ENCODE data around the gene MDC1. TPM values are rescaled to one million over a fixed set of nuclear protein-coding genes. Genes with fewer than 3 reads are reported as not detected.

MDC1 gene
- total and polyA plus RNA-seq, 2 of the 13 experiments (the other 11 are each of a cell fraction or from before 2014, with no cell fraction given), result 8.4 to 14.0 TPM

DNA sequence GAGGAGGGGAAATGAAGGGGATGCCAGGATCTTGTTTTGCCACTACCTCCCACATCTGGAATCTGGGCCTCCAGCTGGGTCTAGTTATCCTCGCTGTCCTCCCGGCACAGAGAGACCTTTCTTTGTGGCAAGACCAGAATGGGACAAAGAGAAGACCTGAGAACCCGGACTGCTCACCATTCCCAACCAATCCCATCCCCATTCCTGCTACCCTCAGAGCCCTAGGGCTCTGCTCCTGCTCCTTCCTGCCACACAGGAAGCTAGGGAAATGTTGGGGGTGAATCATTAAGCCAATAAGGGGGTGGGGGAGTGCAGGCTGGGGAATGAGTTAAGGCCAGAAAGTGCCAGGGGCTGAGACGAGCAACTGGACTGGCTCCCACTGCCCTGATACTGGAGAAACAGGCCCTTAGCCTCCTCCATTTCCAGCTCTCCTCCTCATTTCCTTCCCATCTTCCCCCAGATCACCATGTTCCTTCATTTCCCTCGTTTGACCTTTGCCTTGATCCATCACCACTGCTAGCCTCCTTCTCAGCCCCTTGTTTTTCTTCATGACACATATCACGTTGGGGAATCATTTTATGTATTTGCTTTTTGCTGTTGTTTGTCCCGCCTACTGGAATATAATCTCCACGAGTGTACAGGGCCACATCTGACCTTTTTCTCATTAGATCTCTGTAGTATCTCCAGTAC lies 31.9 kb upstream of the MDC1 start (continued):
- no peak for TF ChIP-seq SMARCC2 (IDR thresholded peaks at IDR 0.05)
- TF ChIP-seq KLF11 (CRISPR knock-in tag; IDR thresholded peaks at IDR 0.05), result no peak
- peak; percentile 49; the same call in 1 of the 2 replicates for TF ChIP-seq YEATS2 (CRISPR knock-in tag; IDR thresholded peaks at IDR 0.05; ENCODE audit: borderline replicate concordance)
- TF ChIP-seq NFIB (CRISPR knock-in tag; IDR thresholded peaks at IDR 0.05; ENCODE audit: borderline replicate concordance), result no peak
- TF ChIP-seq KDM5B (CRISPR knock-in tag; IDR thresholded peaks at IDR 0.05; ENCODE audit: borderline replicate concordance), result 0 out of 2 replicates have a peak, but pooled peaks have one; percentile 18
- TF ChIP-seq ZNF30 (CRISPR knock-in tag; IDR thresholded peaks at IDR 0.05), result no peak
- no peak for TF ChIP-seq ATRX (CRISPR knock-in tag; IDR thresholded peaks at IDR 0.05; ENCODE audit: borderline replicate concordance)
- peak; percentile 35; the same call in 1 of the 2 replicates for TF ChIP-seq FOXA3 (CRISPR knock-in tag; IDR thresholded peaks at IDR 0.05)
- TF ChIP-seq ZMYM2 (CRISPR knock-in tag; IDR thresholded peaks at IDR 0.05), result peak; percentile 34; the same call in 1 of the 2 replicates
- TF ChIP-seq MTF1 (CRISPR knock-in tag; IDR thresholded peaks at IDR 0.05), result no peak
- TF ChIP-seq ZNF337 (CRISPR knock-in tag; IDR thresholded peaks at IDR 0.05; ENCODE audit: borderline replicate concordance, low read depth), result 0 out of 2 replicates have a peak, but pooled peaks have one; percentile 42
- TF ChIP-seq, protein P1, sequence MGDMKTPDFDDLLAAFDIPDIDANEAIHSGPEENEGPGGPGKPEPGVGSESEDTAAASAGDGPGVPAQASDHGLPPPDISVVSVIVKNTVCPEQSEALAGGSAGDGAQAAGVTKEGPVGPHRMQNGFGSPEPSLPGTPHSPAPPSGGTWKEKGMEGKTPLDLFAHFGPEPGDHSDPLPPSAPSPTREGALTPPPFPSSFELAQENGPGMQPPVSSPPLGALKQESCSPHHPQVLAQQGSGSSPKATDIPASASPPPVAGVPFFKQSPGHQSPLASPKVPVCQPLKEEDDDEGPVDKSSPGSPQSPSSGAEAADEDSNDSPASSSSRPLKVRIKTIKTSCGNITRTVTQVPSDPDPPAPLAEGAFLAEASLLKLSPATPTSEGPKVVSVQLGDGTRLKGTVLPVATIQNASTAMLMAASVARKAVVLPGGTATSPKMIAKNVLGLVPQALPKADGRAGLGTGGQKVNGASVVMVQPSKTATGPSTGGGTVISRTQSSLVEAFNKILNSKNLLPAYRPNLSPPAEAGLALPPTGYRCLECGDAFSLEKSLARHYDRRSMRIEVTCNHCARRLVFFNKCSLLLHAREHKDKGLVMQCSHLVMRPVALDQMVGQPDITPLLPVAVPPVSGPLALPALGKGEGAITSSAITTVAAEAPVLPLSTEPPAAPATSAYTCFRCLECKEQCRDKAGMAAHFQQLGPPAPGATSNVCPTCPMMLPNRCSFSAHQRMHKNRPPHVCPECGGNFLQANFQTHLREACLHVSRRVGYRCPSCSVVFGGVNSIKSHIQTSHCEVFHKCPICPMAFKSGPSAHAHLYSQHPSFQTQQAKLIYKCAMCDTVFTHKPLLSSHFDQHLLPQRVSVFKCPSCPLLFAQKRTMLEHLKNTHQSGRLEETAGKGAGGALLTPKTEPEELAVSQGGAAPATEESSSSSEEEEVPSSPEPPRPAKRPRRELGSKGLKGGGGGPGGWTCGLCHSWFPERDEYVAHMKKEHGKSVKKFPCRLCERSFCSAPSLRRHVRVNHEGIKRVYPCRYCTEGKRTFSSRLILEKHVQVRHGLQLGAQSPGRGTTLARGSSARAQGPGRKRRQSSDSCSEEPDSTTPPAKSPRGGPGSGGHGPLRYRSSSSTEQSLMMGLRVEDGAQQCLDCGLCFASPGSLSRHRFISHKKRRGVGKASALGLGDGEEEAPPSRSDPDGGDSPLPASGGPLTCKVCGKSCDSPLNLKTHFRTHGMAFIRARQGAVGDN (CRISPR knock-in tag; IDR thresholded peaks at IDR 0.05), result peak; percentile 21; the same call in 1 of the 2 replicates
- TF ChIP-seq CC2D1A (CRISPR knock-in tag; IDR thresholded peaks at IDR 0.05), result no peak
- no peak for TF ChIP-seq NONO (IDR thresholded peaks at IDR 0.05)
- no peak; the same call in 1 of the 2 replicates for TF ChIP-seq NONO (CRISPR knock-in tag; conservative IDR thresholded peaks at IDR 0.05)
- TF ChIP-seq KLF9 (CRISPR knock-in tag; IDR thresholded peaks at IDR 0.05; ENCODE audit: low read depth), result no peak
- TF ChIP-seq JDP2 (CRISPR knock-in tag; IDR thresholded peaks at IDR 0.05; ENCODE audit: borderline replicate concordance), result no peak
- TF ChIP-seq ZNF556 (CRISPR knock-in tag; IDR thresholded peaks at IDR 0.05; ENCODE audit: borderline replicate concordance), result no peak
- TF ChIP-seq PHB2 (IDR thresholded peaks at IDR 0.05; ENCODE audit: partially characterized antibody), result no peak
- TF ChIP-seq ZNF160 (CRISPR knock-in tag; IDR thresholded peaks at IDR 0.05), result 0 out of 2 replicates have a peak, but pooled peaks have one; percentile 44
- peak in 1 of 2 experiments; percentile 44; a peak in 1 of 4 replicates for TF ChIP-seq POLR2A (IDR thresholded peaks at IDR 0.05; ENCODE audit: insufficient read depth in 1 of 2, low read depth in 2 of 2, low read length in 2 of 2)
- TF ChIP-seq, protein P2, sequence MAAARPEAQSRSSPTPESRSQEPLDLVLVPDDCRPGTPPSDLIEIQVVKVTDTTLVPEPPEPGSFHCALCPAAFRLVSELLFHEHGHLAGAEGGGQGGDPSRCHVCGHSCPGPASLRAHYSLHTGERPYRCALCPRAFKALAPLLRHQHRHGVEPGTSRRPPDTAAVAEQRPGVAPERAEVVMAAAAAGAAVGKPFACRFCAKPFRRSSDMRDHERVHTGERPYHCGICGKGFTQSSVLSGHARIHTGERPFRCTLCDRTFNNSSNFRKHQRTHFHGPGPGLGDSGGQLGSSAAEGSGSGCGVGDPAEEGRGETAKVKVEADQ (CRISPR knock-in tag; IDR thresholded peaks at IDR 0.05; ENCODE audit: borderline replicate concordance), result no peak
- TF ChIP-seq PCBP2 (optimal IDR thresholded peaks at IDR 0.05; ENCODE audit: low read depth, low read length, poor library complexity, severe bottlenecking), result peak; percentile 36
- TF ChIP-seq, protein P3, sequence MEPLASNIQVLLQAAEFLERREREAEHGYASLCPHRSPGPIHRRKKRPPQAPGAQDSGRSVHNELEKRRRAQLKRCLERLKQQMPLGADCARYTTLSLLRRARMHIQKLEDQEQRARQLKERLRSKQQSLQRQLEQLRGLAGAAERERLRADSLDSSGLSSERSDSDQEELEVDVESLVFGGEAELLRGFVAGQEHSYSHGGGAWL (CRISPR knock-in tag; IDR thresholded peaks at IDR 0.05), result 0 out of 2 replicates have a peak, but pooled peaks have one; percentile 24
- TF ChIP-seq, protein P4, sequence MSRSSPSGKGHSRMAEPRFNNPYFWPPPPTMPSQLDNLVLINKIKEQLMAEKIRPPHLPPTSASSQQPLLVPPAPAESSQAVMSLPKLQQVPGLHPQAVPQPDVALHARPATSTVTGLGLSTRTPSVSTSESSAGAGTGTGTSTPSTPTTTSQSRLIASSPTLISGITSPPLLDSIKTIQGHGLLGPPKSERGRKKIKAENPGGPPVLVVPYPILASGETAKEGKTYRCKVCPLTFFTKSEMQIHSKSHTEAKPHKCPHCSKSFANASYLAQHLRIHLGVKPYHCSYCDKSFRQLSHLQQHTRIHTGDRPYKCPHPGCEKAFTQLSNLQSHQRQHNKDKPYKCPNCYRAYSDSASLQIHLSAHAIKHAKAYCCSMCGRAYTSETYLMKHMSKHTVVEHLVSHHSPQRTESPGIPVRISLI (CRISPR knock-in tag; IDR thresholded peaks at IDR 0.05; ENCODE audit: borderline replicate concordance), result no peak

Data from HepG2 (cell line).